ENCODE data around the gene LAD1. TPM values are rescaled to one million over a fixed set of nuclear protein-coding genes. Genes with fewer than 3 reads are reported as not detected.

LAD1 gene
- total and polyA plus RNA-seq, 4 donors: 17.8 to 63.8 (median 38.7) TPM

- 71 to 83% methylated on average over 3 of the region's 3 CpGs for WGBS, 2 donors
- H3K9ac ChIP-seq (ENCODE audit: insufficient read depth in 1 of 2, low read length in 2 of 2): no peak overlapping the region
- no peak for DNase-seq
These were observed 22.9 kb upstream of the LAD1 start for GRCh38 chr1:201422026-201422425.

GRCh38 chr1:201421041-201421440 is 21.9 kb upstream of the LAD1 start:
- Histone ChIP-seq H3K27me3 (ENCODE audit: control insufficient read depth in 3 of 3, insufficient read depth in 3 of 3, low read length in 2 of 3) (no peaks in the 10 kb centered on the region), H3K9me3 (ENCODE audit: control insufficient read depth in 4 of 4, insufficient read depth in 3 of 4, low read length in 3 of 4) (no peaks in the 10 kb centered on the region), H3K27ac (ENCODE audit: low read depth in 1 of 2, low read length in 1 of 2) (no peak overlapping the region), H3K4me1 (ENCODE audit: control insufficient read depth in 5 of 5, insufficient read depth in 5 of 5, low read length in 5 of 5) (no peaks in the 10 kb centered on the region), H3K9ac (ENCODE audit: insufficient read depth in 1 of 2, low read length in 2 of 2) (no peak overlapping the region), H3K4me3 (no peak overlapping the region), H3K36me3 (ENCODE audit: control insufficient read depth in 4 of 4, insufficient read depth in 4 of 4, low read length in 4 of 4) (no peaks in the 10 kb centered on the region)
- no peak for TF ChIP-seq CTCF (IDR thresholded peaks at IDR 0.05; ENCODE audit: control extremely low read depth, extremely low read depth)
- no peak for ATAC-seq (ENCODE audit: insufficient read depth, low FRiP score)
- no peak for DNase-seq
- WGBS, 2 donors: 85 to 89% methylated on average over 8 of the region's 8 CpGs

More at GRCh38 chr1:201422026-201422425, 22.9 kb upstream of the LAD1 start:
- Histone ChIP-seq H3K36me3 (ENCODE audit: control insufficient read depth in 4 of 4, insufficient read depth in 4 of 4, low read length in 4 of 4) (no peaks in the 10 kb centered on the region), H3K9me3 (ENCODE audit: control insufficient read depth in 4 of 4, insufficient read depth in 3 of 4, low read length in 3 of 4) (no peaks in the 10 kb centered on the region), H3K4me1 (ENCODE audit: control insufficient read depth in 5 of 5, insufficient read depth in 5 of 5, low read length in 5 of 5) (no peaks in the 10 kb centered on the region), H3K4me3 (no peak overlapping the region), H3K27ac (ENCODE audit: low read depth in 1 of 2, low read length in 1 of 2) (no peak overlapping the region), H3K27me3 (ENCODE audit: control insufficient read depth in 3 of 3, insufficient read depth in 3 of 3, low read length in 2 of 3) (no peaks in the 10 kb centered on the region)
- TF ChIP-seq CTCF (IDR thresholded peaks at IDR 0.05; ENCODE audit: control extremely low read depth, extremely low read depth): no peak
- no peak for ATAC-seq (ENCODE audit: insufficient read depth, low FRiP score)

GRCh38 chr1:201420608-201421002 is 21.5 kb upstream of the LAD1 start:
- no peaks in the 10 kb centered on the region for H3K27me3 ChIP-seq (ENCODE audit: control insufficient read depth in 3 of 3, insufficient read depth in 3 of 3, low read length in 2 of 3)
- H3K4me1 ChIP-seq (ENCODE audit: control insufficient read depth in 5 of 5, insufficient read depth in 5 of 5, low read length in 5 of 5): no peaks in the 10 kb centered on the region
- H3K9ac ChIP-seq (ENCODE audit: insufficient read depth in 1 of 2, low read length in 2 of 2): no peak overlapping the region
- 91 to 97% methylated on average over 7 of the region's 7 CpGs for WGBS, 2 donors
- H3K9me3 ChIP-seq (ENCODE audit: control insufficient read depth in 4 of 4, insufficient read depth in 3 of 4, low read length in 3 of 4): peaks cover 0 to 2% (median 0%) of the 10 kb centered on the region in 4 donors
- no peak for DNase-seq
- H3K4me3 ChIP-seq: no peak overlapping the region
- no peak for TF ChIP-seq CTCF (IDR thresholded peaks at IDR 0.05; ENCODE audit: control extremely low read depth, extremely low read depth)
- no peaks in the 10 kb centered on the region for H3K36me3 ChIP-seq (ENCODE audit: control insufficient read depth in 4 of 4, insufficient read depth in 4 of 4, low read length in 4 of 4)
- no peak overlapping the region for H3K27ac ChIP-seq (ENCODE audit: low read depth in 1 of 2, low read length in 1 of 2)
- ATAC-seq (ENCODE audit: insufficient read depth, low FRiP score): no peak
